GM12891 (cell line): Measurements from ENCODE around the gene PHLPP1.

ENCODE experiments used
- PAX5 ChIP-seq: IDR thresholded peaks from 2 replicates; pipeline ENCODE4 v1.6.1; 2011; ENCODE audit warnings: low read length, moderate library complexity, mild to moderate bottlenecking; ENCODE audit not compliant: insufficient read depth, severe bottlenecking
- POLR2A ChIP-seq: IDR thresholded peaks from 2 replicates; pipeline ENCODE4 v1.6.1; 2011; ENCODE audit warnings: low read depth, low read length, control low read depth
- POLR2AphosphoS5 ChIP-seq: IDR thresholded peaks from 2 replicates; pipeline ENCODE4 v1.6.1; 2011; ENCODE audit warnings: low read depth, low read length, control low read depth
- SPI1 ChIP-seq: IDR thresholded peaks from 2 replicates; pipeline ENCODE4 v1.6.1; 2011; ENCODE audit warnings: low read depth, low read length, control low read depth
- TAF1 ChIP-seq: IDR thresholded peaks from 2 replicates; pipeline ENCODE4 v1.6.1; 2011; ENCODE audit warnings: low read depth, low read length, control low read depth

DNA sequence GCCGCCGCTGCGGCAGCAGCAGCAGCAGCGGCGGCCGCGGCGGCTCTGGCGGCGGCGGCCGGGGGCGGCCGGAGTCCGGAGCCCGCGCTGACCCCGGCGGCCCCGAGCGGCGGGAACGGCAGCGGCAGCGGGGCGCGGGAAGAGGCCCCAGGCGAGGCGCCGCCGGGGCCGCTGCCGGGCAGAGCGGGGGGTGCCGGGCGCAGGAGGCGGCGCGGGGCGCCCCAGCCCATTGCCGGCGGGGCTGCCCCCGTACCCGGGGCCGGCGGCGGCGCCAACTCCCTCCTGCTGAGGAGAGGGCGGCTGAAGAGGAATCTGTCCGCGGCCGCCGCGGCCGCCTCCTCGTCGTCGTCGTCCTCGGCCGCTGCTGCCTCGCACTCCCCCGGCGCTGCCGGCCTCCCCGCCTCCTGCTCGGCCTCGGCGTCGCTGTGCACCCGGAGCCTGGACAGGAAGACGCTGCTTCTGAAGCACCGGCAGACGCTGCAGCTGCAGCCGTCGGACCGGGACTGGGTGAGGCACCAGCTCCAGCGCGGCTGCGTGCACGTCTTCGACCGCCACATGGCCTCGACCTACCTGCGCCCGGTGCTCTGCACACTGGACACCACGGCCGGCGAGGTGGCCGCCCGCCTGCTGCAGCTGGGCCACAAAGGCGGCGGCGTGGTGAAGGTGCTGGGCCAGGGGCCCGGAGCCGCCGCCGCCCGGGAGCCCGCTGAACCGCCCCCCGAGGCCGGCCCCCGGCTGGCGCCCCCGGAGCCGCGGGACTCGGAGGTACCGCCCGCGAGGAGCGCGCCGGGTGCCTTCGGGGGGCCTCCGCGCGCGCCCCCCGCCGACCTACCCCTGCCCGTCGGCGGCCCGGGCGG, 646 bp downstream of the PHLPP1 start:
- TF ChIP-seq POLR2A = no peak
- TF ChIP-seq POLR2AphosphoS5 = no peak
- TF ChIP-seq TAF1 = no peak
- TF ChIP-seq SPI1 = no peak
- no peak for TF ChIP-seq PAX5
